Stimulated activated naive B cell treated with anti-CD40 and anti-IgM and Interleukin-4, amounts not matched to agents 10 μg/mL and 1 μg/mL and 100 μg/mL, for 72 hours (primary cell): ENCODE data around the gene ARHGAP10.
A peak's percentile ranks its signal among the peaks of the same experiment; 100 is the strongest.
"Not testable (repeated sequence)": the region's sequence is repeated elsewhere in the genome, so short reads cannot be mapped to it uniquely, and the experiment has no call there.

Source experiments
- ATAC-seq, 2 donors: fragments of 150-1000 bp; cut with Tn5 transposase; replicated peaks; 2 replicates each; pipeline ENCODE4 v1.10.0; 2021; ENCODE audit warnings: moderate library complexity in 1 of 2
- DNase-seq: peaks from one replicate; pipeline ENCODE4 v3.0.0; 2021
- H3K27ac Mint-ChIP-seq: one replicate; pipeline ENCODE4 v1.8.0; 2022; ENCODE audit warnings: mild to moderate bottlenecking, mixed read lengths
- H3K27me3 Mint-ChIP-seq, 2 donors: one replicate each; pipeline ENCODE4 v1.8.0; 2022; ENCODE audit warnings: mixed read lengths in 2 of 2
- H3K36me3 Mint-ChIP-seq, 2 donors: one replicate each; pipeline ENCODE4 v1.8.0; 2022; ENCODE audit warnings: mixed read lengths in 2 of 2, mild to moderate bottlenecking in 1 of 2
- H3K4me1 Mint-ChIP-seq, 2 donors: one replicate each; pipeline ENCODE4 v1.8.0; 2022; ENCODE audit warnings: mixed read lengths in 2 of 2, mild to moderate bottlenecking in 1 of 2
- H3K4me3 Mint-ChIP-seq, 2 donors: one replicate each; pipeline ENCODE4 v1.8.0; 2022; ENCODE audit warnings: mild to moderate bottlenecking in 2 of 2, mixed read lengths in 2 of 2, moderate library complexity in 1 of 2
- H3K9me3 Mint-ChIP-seq, 2 donors: one replicate each; pipeline ENCODE4 v1.8.0; 2022; ENCODE audit warnings: mixed read lengths in 2 of 2, mild to moderate bottlenecking in 1 of 2

ARHGAP10 gene

GRCh38 chr4:147862043-147862692 is 130.3 kb downstream of the ARHGAP10 start:
- no peak for ATAC-seq
- Mint-ChIP-seq H3K36me3 (no peaks in the 10 kb centered on the region), H3K4me3 (no peak overlapping the region), H3K27me3 (no peaks in the 10 kb centered on the region), H3K9me3 (no peaks in the 10 kb centered on the region), H3K4me1 (no peaks in the 10 kb centered on the region), H3K27ac (no peak overlapping the region)
- no peak for DNase-seq

DNA sequence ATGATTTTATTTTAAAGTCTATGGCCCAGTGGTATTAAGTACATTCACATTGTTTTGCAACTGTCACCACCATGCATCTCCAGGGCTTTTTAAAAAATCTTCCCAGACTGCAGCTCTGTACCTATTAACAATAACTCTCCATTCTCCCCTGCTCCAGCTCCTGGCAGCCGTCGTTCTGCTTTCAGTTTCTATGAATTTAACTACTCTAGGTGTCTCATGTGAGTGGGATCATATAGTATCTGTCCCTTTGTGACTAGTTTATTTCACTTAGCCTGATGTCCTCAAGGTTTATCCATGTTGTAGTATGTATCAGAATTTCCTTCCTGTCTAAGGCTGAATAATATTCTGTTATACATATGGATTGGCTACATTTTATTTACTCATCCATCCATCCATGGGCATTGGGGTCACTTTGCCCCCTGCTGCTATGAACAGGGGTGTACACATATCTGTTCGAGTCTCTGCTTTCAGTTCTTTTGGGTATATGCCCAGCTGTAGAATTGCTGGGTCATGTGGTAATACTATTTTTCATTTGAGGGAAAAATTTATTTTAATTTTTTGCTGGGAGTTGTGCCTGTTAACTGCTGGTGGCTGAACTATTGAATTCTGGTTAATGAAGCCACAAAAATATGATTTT is 131.3 kb downstream of the ARHGAP10 start:
- Mint-ChIP-seq H3K9me3 (no peaks in the 10 kb centered on the region), H3K36me3 (no peaks in the 10 kb centered on the region), H3K27me3 (no peaks in the 10 kb centered on the region), H3K4me3 (no peak overlapping the region), H3K4me1 (no peaks in the 10 kb centered on the region), H3K27ac (no peak overlapping the region)
- no peak for ATAC-seq
- no peak for DNase-seq

- Mint-ChIP-seq H3K36me3 (no peaks in the 10 kb centered on the region), H3K4me1 (no peaks in the 10 kb centered on the region), H3K9me3 (no peaks in the 10 kb centered on the region), H3K27me3 (no peaks in the 10 kb centered on the region), H3K4me3 (no peak overlapping the region), H3K27ac (no peak overlapping the region)
- ATAC-seq (no peak), DNase-seq (no peak)
Measured at GRCh38 chr4:147863808-147864472, 132.1 kb downstream of the ARHGAP10 start.

- H3K4me1 Mint-ChIP-seq: no peaks in the 10 kb centered on the region
- ATAC-seq (no peak), DNase-seq (no peak)
- H3K27me3 Mint-ChIP-seq: no peaks in the 10 kb centered on the region
- H3K36me3 Mint-ChIP-seq: no peaks in the 10 kb centered on the region
- no peak overlapping the region for H3K4me3 Mint-ChIP-seq
- H3K27ac Mint-ChIP-seq: no peak overlapping the region
- no peaks in the 10 kb centered on the region for H3K9me3 Mint-ChIP-seq
Measured at GRCh38 chr4:147864607-147865006, 132.7 kb downstream of the ARHGAP10 start.

GRCh38 chr4:147865926-147866325 is 134.0 kb downstream of the ARHGAP10 start:
- no peak for DNase-seq
- H3K27me3 Mint-ChIP-seq: no peaks in the 10 kb centered on the region
- no peak overlapping the region for H3K27ac Mint-ChIP-seq
- no peaks in the 10 kb centered on the region for H3K36me3 Mint-ChIP-seq
- no peaks in the 10 kb centered on the region for H3K4me1 Mint-ChIP-seq
- H3K4me3 Mint-ChIP-seq: no peak overlapping the region
- no peak for ATAC-seq
- no peaks in the 10 kb centered on the region for H3K9me3 Mint-ChIP-seq

GRCh38 chr4:147866532-147867271 is 134.8 kb downstream of the ARHGAP10 start:
- Mint-ChIP-seq H3K4me3 (no peak overlapping the region), H3K9me3 (no peaks in the 10 kb centered on the region), H3K4me1 (no peaks in the 10 kb centered on the region), H3K27ac (no peak overlapping the region), H3K27me3 (no peaks in the 10 kb centered on the region), H3K36me3 (no peaks in the 10 kb centered on the region)
- ATAC-seq: peak; percentile 95 to 96
- peak; percentile 68 for DNase-seq

DNA sequence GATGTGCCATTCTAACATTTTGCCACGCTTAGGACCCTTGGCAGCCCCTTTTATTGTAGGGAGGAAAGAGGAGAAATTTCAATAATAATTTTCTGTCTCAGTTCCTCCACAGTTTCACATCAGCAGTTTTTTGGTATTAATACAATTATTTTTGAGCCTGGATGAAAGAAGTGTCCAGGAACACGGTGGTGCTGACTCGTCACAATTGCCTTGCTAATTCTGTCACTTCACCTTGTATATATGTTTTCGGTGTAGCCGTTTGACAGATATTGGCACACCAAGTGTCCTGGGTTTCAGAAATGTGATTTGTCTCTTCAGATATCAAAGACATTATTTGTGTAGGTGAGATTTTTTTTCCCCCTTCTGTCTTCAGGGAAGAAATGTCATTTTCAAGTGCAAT is 142.2 kb downstream of the ARHGAP10 start:
- ATAC-seq (no peak), DNase-seq (no peak)
- Mint-ChIP-seq H3K4me3 (no peak overlapping the region), H3K36me3 (no peaks in the 10 kb centered on the region), H3K4me1 (no peaks in the 10 kb centered on the region), H3K27me3 (no peaks in the 10 kb centered on the region), H3K9me3 (no peaks in the 10 kb centered on the region), H3K27ac (no peak overlapping the region)

DNA sequence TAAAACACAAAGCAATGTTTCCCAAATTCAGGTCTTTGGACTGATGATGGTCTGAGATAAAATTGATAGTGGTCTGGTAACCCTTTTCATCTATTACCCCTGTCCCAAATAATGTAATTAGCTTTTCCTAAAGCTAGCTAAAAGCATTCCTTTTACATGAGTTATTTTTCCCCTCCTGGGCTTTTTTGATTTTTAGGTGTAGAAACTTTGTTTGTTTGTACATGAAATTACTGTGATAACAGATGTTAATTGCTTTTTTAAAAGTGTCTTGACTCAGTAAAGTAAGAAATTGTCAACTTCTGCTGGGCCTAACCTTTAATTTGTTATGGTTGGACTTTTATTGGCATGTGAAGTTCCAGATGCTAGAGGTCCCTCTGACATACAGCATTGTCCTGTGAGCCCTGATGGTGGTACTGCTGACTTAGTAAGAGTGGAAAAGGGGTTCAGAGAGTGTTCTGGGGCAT is 145.5 kb downstream of the ARHGAP10 start:
- Mint-ChIP-seq H3K4me3 (no peak overlapping the region), H3K36me3 (no peaks in the 10 kb centered on the region), H3K27ac (no peak overlapping the region), H3K4me1 (no peaks in the 10 kb centered on the region), H3K27me3 (no peaks in the 10 kb centered on the region), H3K9me3 (no peaks in the 10 kb centered on the region)
- ATAC-seq: no peak
- no peak for DNase-seq

GRCh38 chr4:147879676-147880075 is 147.8 kb downstream of the ARHGAP10 start:
- DNase-seq (no peak), ATAC-seq (no peak)
- no peak overlapping the region for H3K4me3 Mint-ChIP-seq
- no peaks in the 10 kb centered on the region for H3K36me3 Mint-ChIP-seq
- H3K27ac Mint-ChIP-seq: no peak overlapping the region
- peaks cover 3% of the 10 kb centered on the region in 2 donors for H3K9me3 Mint-ChIP-seq
- H3K27me3 Mint-ChIP-seq: no peaks in the 10 kb centered on the region
- no peaks in the 10 kb centered on the region for H3K4me1 Mint-ChIP-seq

DNA sequence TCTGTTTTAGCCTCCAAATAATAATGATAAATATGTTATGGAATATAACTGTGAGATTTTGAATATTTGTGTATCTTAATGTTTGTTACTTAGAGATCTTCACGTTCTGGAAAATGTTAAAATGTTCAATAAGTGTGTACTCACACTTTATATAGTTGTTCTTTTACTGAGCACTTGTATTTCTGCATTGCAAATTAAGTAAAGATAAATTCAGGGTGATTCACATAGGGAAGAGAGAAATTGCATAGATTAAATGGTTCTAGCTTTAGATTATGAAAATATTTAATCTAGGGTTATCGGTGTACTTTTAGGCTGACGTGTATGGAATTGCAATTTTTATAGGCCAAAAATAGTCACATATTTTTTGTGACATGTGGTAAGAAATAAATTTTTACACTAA is 148.6 kb downstream of the ARHGAP10 start:
- Mint-ChIP-seq H3K27me3 (no peaks in the 10 kb centered on the region), H3K4me1 (no peaks in the 10 kb centered on the region), H3K9me3 (peaks cover 7 to 9% of the 10 kb centered on the region in 2 donors)

GRCh38 chr4:147884536-147884935 is 152.6 kb downstream of the ARHGAP10 start:
- Mint-ChIP-seq H3K27ac (no peak overlapping the region), H3K36me3 (peaks cover 0 to 4% of the 10 kb centered on the region in 2 donors), H3K4me1 (peaks cover 0 to 2% of the 10 kb centered on the region in 2 donors), H3K27me3 (peaks cover 0 to 4% of the 10 kb centered on the region in 2 donors), H3K4me3 (no peak overlapping the region), H3K9me3 (peaks cover 13 to 16% of the 10 kb centered on the region in 2 donors)
- no peak for DNase-seq
- ATAC-seq: no peak

More for the DNA sequence above, 148.6 kb downstream of the ARHGAP10 start:
- Mint-ChIP-seq H3K27ac (no peak overlapping the region), H3K4me3 (no peak overlapping the region), H3K36me3 (no peaks in the 10 kb centered on the region)
- no peak for ATAC-seq
- DNase-seq: no peak

DNA sequence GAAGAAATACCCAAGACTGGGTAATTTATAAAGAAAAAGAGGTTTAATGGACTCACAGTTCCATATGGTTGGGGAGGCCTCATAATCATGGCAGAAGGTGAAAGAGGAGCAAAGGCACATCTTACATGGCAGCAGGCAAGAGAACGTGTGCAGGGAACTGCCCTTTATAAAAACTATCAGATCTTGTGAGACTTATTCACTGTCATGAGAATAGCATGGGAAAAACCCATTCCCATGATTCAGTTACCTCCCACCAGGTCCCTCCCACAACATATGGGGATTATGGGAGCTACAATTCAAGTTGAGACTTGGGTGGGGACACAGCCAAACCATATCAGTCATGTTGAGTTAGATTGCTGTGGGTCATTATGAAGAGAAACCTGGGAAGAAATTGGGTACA is 153.3 kb downstream of the ARHGAP10 start:
- not testable (repeated sequence) for H3K27me3 Mint-ChIP-seq, ATAC-seq, H3K4me1 Mint-ChIP-seq, DNase-seq, H3K4me3 Mint-ChIP-seq, H3K27ac Mint-ChIP-seq, H3K36me3 Mint-ChIP-seq
- H3K9me3 Mint-ChIP-seq: peaks cover 13 to 16% of the 10 kb centered on the region in 2 donors

DNA sequence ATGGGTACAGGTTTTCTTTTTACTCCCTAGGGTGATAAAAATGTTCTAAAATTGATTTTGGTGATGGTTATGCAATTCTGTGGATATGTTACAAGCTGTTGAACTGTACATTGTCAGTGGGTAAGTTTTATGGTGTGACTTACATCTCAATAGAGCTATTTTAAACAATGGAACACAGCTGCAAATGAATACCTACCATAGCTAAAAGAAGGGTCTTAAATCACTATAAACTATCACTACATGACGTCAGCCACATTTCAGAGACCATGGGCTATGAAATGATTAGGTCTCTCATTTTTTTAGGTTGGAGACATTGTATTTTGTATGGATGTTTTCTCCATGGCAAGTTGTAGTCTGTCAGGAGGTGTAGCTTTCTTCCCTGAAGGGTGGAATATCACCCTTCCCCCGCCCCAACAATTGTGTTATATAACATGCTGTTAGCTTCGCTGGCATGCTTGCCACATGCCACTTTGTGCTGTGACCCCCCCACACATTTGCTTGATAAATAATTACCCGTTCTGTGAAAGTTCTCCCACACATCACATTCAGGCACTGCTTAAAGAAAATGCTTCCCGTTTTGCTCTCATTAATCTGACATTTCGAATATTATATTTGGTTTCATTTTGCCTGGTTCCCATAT is 159.7 kb downstream of the ARHGAP10 start:
- Mint-ChIP-seq H3K4me1 (peaks cover 0 to 2% of the 10 kb centered on the region in 2 donors), H3K27ac (no peak overlapping the region), H3K27me3 (peaks cover 0 to 4% of the 10 kb centered on the region in 2 donors), H3K9me3 (peaks cover 7 to 8% of the 10 kb centered on the region in 2 donors), H3K4me3 (no peak overlapping the region), H3K36me3 (peaks cover 0 to 7% of the 10 kb centered on the region in 2 donors)
- no peak for ATAC-seq
- no peak for DNase-seq

DNA sequence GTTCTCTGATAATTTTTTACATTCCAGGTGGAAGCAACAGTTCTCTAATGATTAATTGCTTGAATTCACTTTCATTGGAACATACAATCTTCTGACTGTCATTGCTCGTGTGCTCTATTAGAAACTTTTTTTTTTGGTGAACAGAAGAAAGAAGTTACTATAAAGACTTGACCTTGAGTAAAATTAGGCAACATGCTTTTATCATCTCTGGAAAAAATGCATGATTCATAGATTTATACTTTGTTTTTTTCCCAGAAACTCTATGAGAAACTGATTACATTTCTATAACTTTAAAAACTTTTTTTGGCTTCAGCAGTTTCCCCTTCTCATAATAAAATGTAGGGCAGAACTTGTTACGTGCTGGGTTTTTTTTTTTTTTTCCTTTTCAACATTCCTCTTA is 167.6 kb downstream of the ARHGAP10 start:
- Mint-ChIP-seq H3K9me3 (peaks cover 7 to 8% of the 10 kb centered on the region in 2 donors), H3K27ac (no peak overlapping the region), H3K4me1 (no peaks in the 10 kb centered on the region), H3K4me3 (no peak overlapping the region), H3K36me3 (peaks cover 0 to 3% of the 10 kb centered on the region in 2 donors), H3K27me3 (peaks cover 5 to 15% of the 10 kb centered on the region in 2 donors)
- DNase-seq (no peak), ATAC-seq (no peak)
